NCI-H2196 (cell line): ENCODE measurements around the gene TIPARP.
A peak's percentile ranks its signal among the peaks of the same experiment; 100 is the strongest.

Experiments
- DNase-seq: peaks from one replicate; lab custom pipeline; 2025; ENCODE audit not compliant: unreplicated experiment; lab: John Stamatoyannopoulos, UW

Gene TIPARP

GRCh38 chr3:156675830-156676767, 1.7 kb downstream of the TIPARP start:
- peak; percentile 69 for DNase-seq

- DNase-seq = no peak
Observed at GRCh38 chr3:156676768-156677479, 2.5 kb downstream of the TIPARP start.

- DNase-seq = no peak
Observed at GRCh38 chr3:156677536-156677935, 3.1 kb downstream of the TIPARP start.

- no peak for DNase-seq
Observed at GRCh38 chr3:156678197-156678596, 3.8 kb downstream of the TIPARP start.

- DNase-seq = no peak
Observed at GRCh38 chr3:156680243-156680914, 6.0 kb downstream of the TIPARP start.

GRCh38 chr3:156681002-156681401, 6.6 kb downstream of the TIPARP start:
- peak; percentile 96 for DNase-seq

- DNase-seq = no peak
Observed at GRCh38 chr3:156682501-156682900, 8.1 kb downstream of the TIPARP start.

GRCh38 chr3:156682963-156683362, 8.6 kb downstream of the TIPARP start:
- no peak for DNase-seq

- DNase-seq = peak; percentile 19
Observed at GRCh38 chr3:156685198-156685597, 10.8 kb downstream of the TIPARP start.

GRCh38 chr3:156685752-156686151, 11.4 kb downstream of the TIPARP start:
- no peak for DNase-seq

GRCh38 chr3:156687023-156687422, 12.6 kb downstream of the TIPARP start:
- DNase-seq = no peak

GRCh38 chr3:156688632-156689452, 14.5 kb downstream of the TIPARP start:
- DNase-seq = peak; percentile 18

GRCh38 chr3:156689608-156690007, 15.2 kb downstream of the TIPARP start:
- DNase-seq = no peak

GRCh38 chr3:156691920-156692319, 17.5 kb downstream of the TIPARP start:
- no peak for DNase-seq

- DNase-seq = no peak
Observed at GRCh38 chr3:156693166-156693565, 18.8 kb downstream of the TIPARP start.

GRCh38 chr3:156694536-156694935, 20.1 kb downstream of the TIPARP start:
- DNase-seq = no peak

GRCh38 chr3:156702367-156702766, 28.0 kb downstream of the TIPARP start:
- no peak for DNase-seq

- no peak for DNase-seq
Observed at GRCh38 chr3:156704370-156705036, 30.1 kb downstream of the TIPARP start.

- DNase-seq = no peak
Observed at GRCh38 chr3:156705761-156706616, 31.6 kb downstream of the TIPARP start.
